K562 (cell line): ENCODE results near the gene STK33. TPM values are rescaled to one million over a fixed set of nuclear protein-coding genes. Genes with fewer than 3 reads are reported as not detected.

Experiments used
- ATAC-seq: fragments of 200-7000 bp; cut with Tn5 transposase; 3 replicates; pipeline ENCODE4 v1.9.1; 2020; ENCODE audit warnings: moderate library complexity
- BruUV-seq: library from RNA; stranded (reverse); fragments of 400-500 nt; replicated peaks from 2 replicates; lab custom pipeline; 2021; lab: Mats Ljungman, UMichigan
- CTCF ChIA-PET: fragments of 300-600 bp; formaldehyde crosslinking; extraction: SDS; loops from one replicate; lab custom pipeline; 2021; ENCODE audit warnings: low intra/inter-chr PET ratio; lab: Yijun Ruan, JAX
- POLR2A ChIA-PET: fragments of 300-600, 350-650 bp; sonication (Branson Sonifier 250); formaldehyde crosslinking; extraction: SDS; loops from one replicate; lab custom pipeline; 2021; ENCODE audit warnings: antibody characterized with exemption, inconsistent platforms; lab: Yijun Ruan, JAX
- DNase-seq, 4 experiments: peaks; one replicate each; pipeline versions ENCODE4 v3.0.0 to v3.0.0-alpha.2; 2011 to 2018; ENCODE audit warnings: low spot score in 3 of 4, mixed read lengths in 3 of 4; ENCODE audit errors: extremely low read depth in 1 of 4
- FAIRE-seq: peaks from 2 replicates; lab custom pipeline; 2011; peaks lifted over from hg19 to GRCh38; lab: Jason Lieb, UNC
- H2AFZ ChIP-seq: 2 replicates; pipeline ENCODE4 v1.6.0; 2011; ENCODE audit warnings: low read depth, low read length, control low read depth, inconsistent platforms
- H3K27ac ChIP-seq: fragments of 200-600 bp; 3 replicates; pipeline ENCODE4 v1.8.0; 2011; ENCODE audit warnings: low read depth, mild to moderate bottlenecking, control low read depth, inconsistent platforms, low read length, moderate library complexity, mixed read lengths; ENCODE audit errors: extremely low read depth
- H3K27me3 ChIP-seq, 2 experiments: fragments of 300-600 bp in 1 of 2; 2 replicates in 1 of 2; 3 replicates in 1 of 2; pipeline versions ENCODE4 v1.6.0 to v1.8.0; 2011; ENCODE audit warnings: inconsistent platforms in 2 of 2, low read length in 2 of 2, mild to moderate bottlenecking in 1 of 2, mixed read lengths in 1 of 2, moderate library complexity in 1 of 2; ENCODE audit not compliant: control insufficient read depth in 2 of 2, insufficient read depth in 2 of 2
- H3K36me3 ChIP-seq: fragments of 300-600 bp; 3 replicates; pipeline ENCODE4 v1.8.0; 2011; ENCODE audit warnings: mild to moderate bottlenecking, low read length, inconsistent platforms; ENCODE audit not compliant: control insufficient read depth, insufficient read depth
- H3K4me1 ChIP-seq, 2 experiments: fragments of 200-600 bp in 1 of 2; replicated peaks in 1 of 2; 2 replicates in 1 of 2; 3 replicates in 1 of 2; pipeline versions ENCODE4 v1.5.1 to v1.8.0; 2011; ENCODE audit warnings: inconsistent platforms in 2 of 2, low read length in 2 of 2, mild to moderate bottlenecking in 1 of 2, mixed read lengths in 1 of 2, moderate library complexity in 1 of 2; ENCODE audit not compliant: control insufficient read depth in 2 of 2, insufficient read depth in 2 of 2
- H3K4me2 ChIP-seq: 2 replicates; pipeline ENCODE4 v1.6.1; 2011; ENCODE audit warnings: low read length, control low read depth, inconsistent platforms, mixed read lengths; ENCODE audit not compliant: insufficient read depth
- H3K4me3 ChIP-seq: fragments of 200-600 bp; sonication (generic), shearing (Covaris generic); 2 replicates; pipeline ENCODE4 v1.5.1; 2016; ENCODE audit warnings: control low read depth, inconsistent platforms
- H3K79me2 ChIP-seq: fragments of 200-600 bp; 3 replicates; pipeline ENCODE4 v1.8.0; 2011; ENCODE audit warnings: low read length, inconsistent platforms; ENCODE audit not compliant: control insufficient read depth, insufficient read depth
- H3K9ac ChIP-seq, 2 experiments: 2 replicates each; pipeline versions ENCODE4 v1.6.0 to v1.6.1; 2011; ENCODE audit warnings: low read depth in 2 of 2, low read length in 2 of 2, control low read depth in 1 of 2, inconsistent platforms in 1 of 2, mild to moderate bottlenecking in 1 of 2, mixed read lengths in 1 of 2; ENCODE audit not compliant: insufficient read depth in 1 of 2
- H3K9me1 ChIP-seq: one replicate; pipeline ENCODE4 v1.6.0; 2011; ENCODE audit warnings: inconsistent platforms, mild to moderate bottlenecking, low read length, moderate library complexity; ENCODE audit not compliant: control insufficient read depth, insufficient read depth
- H3K9me3 ChIP-seq: replicated peaks from 2 replicates; pipeline ENCODE4 v1.5.1; 2011; ENCODE audit warnings: low read depth, low read length, inconsistent platforms; ENCODE audit not compliant: control insufficient read depth, insufficient read depth
- H4K20me1 ChIP-seq: replicated peaks from 2 replicates; pipeline ENCODE4 v1.6.1; 2011; ENCODE audit warnings: low read length, inconsistent platforms, mixed read lengths; ENCODE audit not compliant: control insufficient read depth, insufficient read depth
- CHD2 ChIP-seq: IDR thresholded peaks from 2 replicates; pipeline ENCODE4 v1.6.1; 2011; ENCODE audit warnings: low read depth, low read length
- DMBX1 ChIP-seq: fragments of 250-450 bp; sonication (Bioruptor Pico); IDR thresholded peaks from 2 replicates; pipeline ENCODE4 v1.8.0; 2022; ENCODE audit warnings: inconsistent platforms, mild to moderate bottlenecking, moderate library complexity, borderline replicate concordance
- KLF13 ChIP-seq: fragments of 450-650 bp; IDR thresholded peaks from 2 replicates; pipeline ENCODE4 v1.6.1; 2016; ENCODE audit warnings: missing genetic modification characterization, low read depth, mild to moderate bottlenecking, missing compliant biosample characterization, moderate library complexity, borderline replicate concordance
- TOE1 ChIP-seq, 2 experiments: fragments of 450-650 bp in 1 of 2; sonication (generic) in 1 of 2; formaldehyde crosslinking in 1 of 2; IDR thresholded peaks; 2 replicates each; pipeline versions ENCODE4 v1.7.1 to v1.8.0; 2016 to 2022; ENCODE audit warnings: borderline replicate concordance in 2 of 2, mild to moderate bottlenecking in 2 of 2, antibody characterized with exemption in 1 of 2, inconsistent platforms in 1 of 2, low read depth in 1 of 2, missing genetic modification reagents in 1 of 2, moderate library complexity in 1 of 2
- ZZZ3 ChIP-seq: fragments of 450-650 bp; IDR thresholded peaks from 2 replicates; pipeline ENCODE4 v1.6.1; 2016; ENCODE audit warnings: antibody characterized with exemption, mild to moderate bottlenecking, moderate library complexity
- WGBS: fragments of 100-300 bp; shearing (Covaris generic); methylation state at CpG from one replicate; pipeline ENCODE4 v1.1.6; 2016; ENCODE audit warnings: low coverage, mixed read lengths; ENCODE audit not compliant: insufficient coverage; ENCODE audit errors: missing lambda C conversion rate; 5-methylcytosine and 5-hydroxymethylcytosine counted together
- in situ Hi-C: fragments of 300-500 bp; cut with MboI; formaldehyde crosslinking; loops from 4 replicates; pipeline ENCODE4 v1.15.0; 2018; ENCODE audit warnings: inconsistent platforms, mixed read lengths
- intact Hi-C: fragments of 100-400 bp; cut with micrococcal nuclease; formaldehyde crosslinking; loops from 2 replicates; pipeline ENCODE4 v1.14.2; 2022
- polyA plus RNA-seq, 8 experiments: library from polyadenylated mRNA; depleted of rRNA in 4 of 8; stranded (reverse) in 5 of 8; unstranded in 3 of 8; fragments of >200 nt; fragmentation: Nextera tagmentation in 2 of 8; fragmentation: Illumina TruSeq in 1 of 8; extraction: Ambion mirVana in 2 of 8; extraction: Trizol in 1 of 8; gene quantifications; 2 replicates each; pipeline versions ENCODE4 v1.2.1 to v1.2.3, GENCODE V29; 2011 to 2014; ENCODE audit warnings: inconsistent platforms in 1 of 8, missing spikeins in 1 of 8
- total RNA-seq, 7 experiments: library from RNA; depleted of rRNA in 6 of 7; stranded (reverse); fragments of >200 nt in 6 of 7; fragmentation: Illumina TruSeq in 2 of 7; extraction: Trizol in 2 of 7; gene quantifications; 2 replicates each; pipeline versions ENCODE4 v1.2.1 to v1.2.3, GENCODE V29; 2011 to 2021; ENCODE audit warnings: low replicate concordance in 1 of 7
- TF ChIP-seq, protein P1 (sequence below): sonication (generic); formaldehyde crosslinking; IDR thresholded peaks from 2 replicates; pipeline ENCODE4 v1.8.0; 2022; ENCODE audit warnings: mild to moderate bottlenecking, missing genetic modification reagents
- TF ChIP-seq, protein P2 (sequence below): sonication (generic); formaldehyde crosslinking; IDR thresholded peaks from 2 replicates; pipeline ENCODE4 v1.8.1; 2023; ENCODE audit warnings: mild to moderate bottlenecking, missing genetic modification reagents

The STK33 gene
- total and polyA plus RNA-seq, 9 of the 15 experiments (the other 6 are each of a cell fraction or from before 2014, with no cell fraction given) = not detected

DNA sequence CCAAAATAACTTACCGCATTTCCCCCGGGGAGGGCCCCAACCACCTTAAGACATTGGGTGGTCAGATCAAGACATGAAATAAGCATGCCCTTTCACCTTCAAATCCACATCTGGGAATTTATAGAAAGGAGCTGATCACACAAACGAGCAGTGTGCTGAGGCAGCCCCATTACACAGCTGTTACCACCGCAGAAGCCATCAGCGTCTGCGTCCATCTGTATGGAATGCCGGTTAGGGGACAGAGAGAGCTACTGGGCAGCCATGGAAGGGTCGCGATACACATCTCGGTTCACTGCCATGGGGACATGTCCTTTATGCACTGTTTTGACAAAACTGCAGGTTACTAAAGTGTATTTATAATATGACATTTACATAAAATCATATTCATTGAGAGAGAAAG lies 225.3 kb downstream of the STK33 start (continued):
- TF ChIP-seq ZZZ3 (no peak), TOE1 (IDR thresholded peaks at IDR 0.05; ENCODE audit: borderline replicate concordance) (no peak), TOE1 (CRISPR knock-in tag; IDR thresholded peaks at IDR 0.05; ENCODE audit: borderline replicate concordance, low read depth) (no peak), CHD2 (no peak), DMBX1 (CRISPR knock-in tag) (no peak)
- TF ChIP-seq, protein P1, sequence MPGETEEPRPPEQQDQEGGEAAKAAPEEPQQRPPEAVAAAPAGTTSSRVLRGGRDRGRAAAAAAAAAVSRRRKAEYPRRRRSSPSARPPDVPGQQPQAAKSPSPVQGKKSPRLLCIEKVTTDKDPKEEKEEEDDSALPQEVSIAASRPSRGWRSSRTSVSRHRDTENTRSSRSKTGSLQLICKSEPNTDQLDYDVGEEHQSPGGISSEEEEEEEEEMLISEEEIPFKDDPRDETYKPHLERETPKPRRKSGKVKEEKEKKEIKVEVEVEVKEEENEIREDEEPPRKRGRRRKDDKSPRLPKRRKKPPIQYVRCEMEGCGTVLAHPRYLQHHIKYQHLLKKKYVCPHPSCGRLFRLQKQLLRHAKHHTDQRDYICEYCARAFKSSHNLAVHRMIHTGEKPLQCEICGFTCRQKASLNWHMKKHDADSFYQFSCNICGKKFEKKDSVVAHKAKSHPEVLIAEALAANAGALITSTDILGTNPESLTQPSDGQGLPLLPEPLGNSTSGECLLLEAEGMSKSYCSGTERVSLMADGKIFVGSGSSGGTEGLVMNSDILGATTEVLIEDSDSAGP (CRISPR knock-in tag) = no peak
- TF ChIP-seq, protein P2, sequence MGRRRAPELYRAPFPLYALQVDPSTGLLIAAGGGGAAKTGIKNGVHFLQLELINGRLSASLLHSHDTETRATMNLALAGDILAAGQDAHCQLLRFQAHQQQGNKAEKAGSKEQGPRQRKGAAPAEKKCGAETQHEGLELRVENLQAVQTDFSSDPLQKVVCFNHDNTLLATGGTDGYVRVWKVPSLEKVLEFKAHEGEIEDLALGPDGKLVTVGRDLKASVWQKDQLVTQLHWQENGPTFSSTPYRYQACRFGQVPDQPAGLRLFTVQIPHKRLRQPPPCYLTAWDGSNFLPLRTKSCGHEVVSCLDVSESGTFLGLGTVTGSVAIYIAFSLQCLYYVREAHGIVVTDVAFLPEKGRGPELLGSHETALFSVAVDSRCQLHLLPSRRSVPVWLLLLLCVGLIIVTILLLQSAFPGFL = no peak
- TF ChIP-seq, all 486 proteins: peak for 0

DNA sequence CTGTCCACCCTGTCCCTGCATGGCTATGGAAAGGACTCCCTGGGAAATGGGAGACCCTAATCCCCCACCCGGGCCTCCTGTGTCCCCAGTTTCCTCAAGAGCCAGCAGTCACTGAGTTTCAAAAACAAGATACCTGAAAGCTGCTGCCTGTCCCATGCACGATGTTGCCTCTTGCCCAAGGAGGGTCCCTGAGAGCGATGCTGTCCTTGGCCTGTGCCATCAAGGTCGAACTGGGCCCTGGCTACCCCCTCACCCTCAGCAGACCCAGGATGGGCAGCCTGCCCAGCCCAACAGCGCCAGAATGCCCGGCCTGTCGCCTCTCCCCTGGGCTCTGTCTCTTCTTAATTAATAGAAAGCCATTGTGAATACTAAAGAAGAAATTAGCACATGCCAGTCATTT lies 225.8 kb downstream of the STK33 start:
- no peak overlapping the region for H3K27ac ChIP-seq

More for the DNA sequence above, 225.8 kb downstream of the STK33 start:
- H3K9me1 ChIP-seq = no peaks in the 10 kb centered on the region
- ChIA-PET CTCF (no interaction called here), POLR2A (interaction anchor here (0.7 kb wide), 1 partner anchor 77 kb away, joined by 3 read pairs; no protein-coding TSS in a partner anchor)
- TF ChIP-seq KLF13 = no peak
- no peaks in the 10 kb centered on the region for H3K9me3 ChIP-seq
- H3K27me3 ChIP-seq = peaks cover 4 to 30% of the 10 kb centered on the region in 2 experiments; a peak in 2 of 5 replicates
- in situ Hi-C loops = loop anchor here (10.0 kb wide), 1 partner anchor 1927 kb away; the partner anchor contains the start of gene SBF2
- no peaks in the 10 kb centered on the region for H3K4me1 ChIP-seq
- intact Hi-C loops = no loop called here
- H4K20me1 ChIP-seq = no peaks in the 10 kb centered on the region
- H2AFZ ChIP-seq = no peak overlapping the region
- BruUV-seq = no TSS peak
- H3K79me2 ChIP-seq = no peaks in the 10 kb centered on the region
- no peaks in the 10 kb centered on the region for H3K36me3 ChIP-seq
- no peak for DNase-seq
- no peak overlapping the region for H3K4me2 ChIP-seq
- no peak for FAIRE-seq
- H3K9ac ChIP-seq = no peak overlapping the region
- ATAC-seq = no peak
- H3K4me3 ChIP-seq = no peak overlapping the region
- 0% methylated on average over 6 of the region's 7 CpGs for WGBS
